Measurements from ENCODE around the gene MYH11. TPM values are rescaled to one million over a fixed set of nuclear protein-coding genes. Genes with fewer than 3 reads are reported as not detected.
A peak's percentile ranks its signal among the peaks of the same experiment; 100 is the strongest.

Gene MYH11
- total RNA-seq, 1 donor from 2014 or later = not detected

DNA sequence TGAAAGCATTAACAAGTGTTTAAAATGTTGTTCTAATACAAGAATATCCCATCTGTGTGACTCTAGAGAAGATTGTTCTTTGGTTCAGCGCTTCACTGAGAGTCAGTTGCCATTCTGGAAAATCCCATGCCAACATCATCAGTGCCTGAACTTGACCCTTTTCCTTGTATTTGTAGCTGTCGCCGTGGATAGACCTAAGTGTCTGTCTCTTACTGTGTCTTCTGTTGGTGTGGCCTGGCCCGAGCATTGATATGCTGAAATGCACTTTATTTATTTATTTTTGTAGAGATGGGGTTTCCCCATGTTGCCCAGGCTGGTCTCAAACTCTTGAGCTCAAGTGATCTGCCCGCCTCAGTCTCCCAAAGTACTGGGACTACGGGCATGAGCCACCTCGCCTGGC, 76.0 kb downstream of the MYH11 start:
- no peak for DNase-seq (ENCODE audit: low read depth)
- no peak overlapping the region for H3K4me3 ChIP-seq (ENCODE audit: low read depth, low read length)
- TF ChIP-seq, protein P1, sequence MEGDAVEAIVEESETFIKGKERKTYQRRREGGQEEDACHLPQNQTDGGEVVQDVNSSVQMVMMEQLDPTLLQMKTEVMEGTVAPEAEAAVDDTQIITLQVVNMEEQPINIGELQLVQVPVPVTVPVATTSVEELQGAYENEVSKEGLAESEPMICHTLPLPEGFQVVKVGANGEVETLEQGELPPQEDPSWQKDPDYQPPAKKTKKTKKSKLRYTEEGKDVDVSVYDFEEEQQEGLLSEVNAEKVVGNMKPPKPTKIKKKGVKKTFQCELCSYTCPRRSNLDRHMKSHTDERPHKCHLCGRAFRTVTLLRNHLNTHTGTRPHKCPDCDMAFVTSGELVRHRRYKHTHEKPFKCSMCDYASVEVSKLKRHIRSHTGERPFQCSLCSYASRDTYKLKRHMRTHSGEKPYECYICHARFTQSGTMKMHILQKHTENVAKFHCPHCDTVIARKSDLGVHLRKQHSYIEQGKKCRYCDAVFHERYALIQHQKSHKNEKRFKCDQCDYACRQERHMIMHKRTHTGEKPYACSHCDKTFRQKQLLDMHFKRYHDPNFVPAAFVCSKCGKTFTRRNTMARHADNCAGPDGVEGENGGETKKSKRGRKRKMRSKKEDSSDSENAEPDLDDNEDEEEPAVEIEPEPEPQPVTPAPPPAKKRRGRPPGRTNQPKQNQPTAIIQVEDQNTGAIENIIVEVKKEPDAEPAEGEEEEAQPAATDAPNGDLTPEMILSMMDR (conservative IDR thresholded peaks at IDR 0.05; ENCODE audit: low read depth, low read length) = no peak

DNA sequence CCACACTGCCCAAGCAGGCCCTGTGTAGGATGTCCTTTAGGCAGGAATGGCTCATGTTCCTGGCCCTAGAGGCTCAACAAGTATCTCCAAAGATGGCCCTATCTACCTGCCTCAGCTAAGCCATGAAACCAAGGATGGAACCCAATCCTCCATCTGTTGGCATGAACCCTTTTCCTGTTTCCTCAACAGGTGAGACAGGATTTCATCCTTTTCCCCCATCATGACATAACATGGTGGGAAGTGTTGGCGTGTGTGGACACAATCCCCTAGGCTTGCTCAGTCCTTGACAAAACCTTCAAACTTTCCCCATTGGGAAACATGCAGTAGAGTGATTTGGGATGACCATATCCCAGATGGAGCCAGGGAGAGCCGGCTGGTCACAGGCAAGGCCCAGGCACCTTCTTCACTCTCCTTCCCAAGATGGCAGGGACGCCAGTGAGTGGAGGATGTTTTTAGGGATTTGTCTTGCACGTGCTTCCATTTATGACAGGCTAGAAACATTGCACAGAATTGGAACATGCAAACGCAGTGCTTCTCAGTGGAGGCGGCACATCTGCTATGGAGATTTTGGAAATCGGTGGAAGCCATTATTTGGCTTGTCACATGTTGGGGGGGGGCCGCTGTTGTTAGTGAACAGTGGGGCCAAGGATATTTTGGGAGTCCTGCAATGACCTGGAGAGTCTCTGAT, 77.0 kb downstream of the MYH11 start:
- DNase-seq (ENCODE audit: low read depth) = no peak
- TF ChIP-seq, protein P1 (conservative IDR thresholded peaks at IDR 0.05; ENCODE audit: low read depth, low read length) = no peak
- no peak overlapping the region for H3K4me3 ChIP-seq (ENCODE audit: low read depth, low read length)

DNA sequence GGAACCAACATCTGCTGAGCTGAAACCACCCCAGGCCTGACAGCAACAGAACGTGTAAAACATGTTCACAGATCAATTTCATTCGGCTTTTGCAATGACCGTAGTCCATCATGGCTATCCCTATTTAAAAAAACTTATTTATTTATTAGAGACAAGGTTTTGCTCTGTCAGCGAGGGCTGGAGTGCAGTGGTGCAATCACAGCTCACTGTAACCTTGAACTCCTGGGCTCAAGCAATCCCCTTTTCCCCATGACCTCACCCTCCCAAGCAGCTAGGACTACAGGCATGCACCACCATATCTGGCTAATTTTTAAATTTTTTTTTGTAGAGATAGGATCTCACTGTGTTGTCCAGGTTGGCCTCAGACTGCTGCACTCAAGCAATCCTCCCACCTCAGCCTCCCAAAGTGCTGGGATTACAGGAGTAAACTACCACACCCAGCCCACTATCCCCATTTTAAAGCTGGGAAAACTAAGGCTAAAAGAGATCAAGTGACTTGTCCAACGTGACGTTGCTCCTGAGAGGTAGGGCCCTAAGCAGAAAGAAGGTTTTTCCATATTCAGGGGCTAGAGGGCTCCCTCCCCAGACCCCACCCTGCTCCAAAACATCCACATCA, 77.7 kb downstream of the MYH11 start:
- TF ChIP-seq, protein P1 (conservative IDR thresholded peaks at IDR 0.05; ENCODE audit: low read depth, low read length) = no peak
- no peak overlapping the region for H3K4me3 ChIP-seq (ENCODE audit: low read depth, low read length)
- no peak for DNase-seq (ENCODE audit: low read depth)

DNA sequence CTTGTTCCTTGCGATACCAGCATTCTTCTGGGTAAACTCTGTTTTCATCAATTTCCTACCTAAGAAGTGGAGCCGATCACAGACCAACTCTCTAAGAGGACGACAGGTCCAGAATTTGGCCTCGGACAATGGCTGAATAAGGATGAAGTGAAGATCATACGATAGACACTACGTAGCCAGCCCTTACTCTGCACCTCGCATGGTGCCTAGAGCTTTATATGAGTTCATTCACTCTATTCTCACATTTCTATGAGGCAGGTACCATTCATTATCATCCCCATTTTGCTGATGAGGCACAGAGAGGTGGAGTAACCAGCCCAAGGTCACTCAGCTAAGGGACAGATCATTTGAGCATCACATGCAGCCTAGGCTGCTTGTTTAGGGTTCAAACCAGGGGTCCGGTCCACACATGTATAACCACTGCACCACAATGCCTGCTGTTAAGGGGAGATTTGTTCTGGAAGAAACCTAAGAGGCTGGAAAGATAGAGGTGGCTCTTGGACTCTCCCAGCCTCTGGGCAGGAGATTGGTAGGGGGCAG, 78.6 kb downstream of the MYH11 start:
- H3K4me3 ChIP-seq (ENCODE audit: low read depth, low read length) = no peak overlapping the region
- TF ChIP-seq, protein P1 (conservative IDR thresholded peaks at IDR 0.05; ENCODE audit: low read depth, low read length) = no peak
- DNase-seq (ENCODE audit: low read depth) = no peak

DNA sequence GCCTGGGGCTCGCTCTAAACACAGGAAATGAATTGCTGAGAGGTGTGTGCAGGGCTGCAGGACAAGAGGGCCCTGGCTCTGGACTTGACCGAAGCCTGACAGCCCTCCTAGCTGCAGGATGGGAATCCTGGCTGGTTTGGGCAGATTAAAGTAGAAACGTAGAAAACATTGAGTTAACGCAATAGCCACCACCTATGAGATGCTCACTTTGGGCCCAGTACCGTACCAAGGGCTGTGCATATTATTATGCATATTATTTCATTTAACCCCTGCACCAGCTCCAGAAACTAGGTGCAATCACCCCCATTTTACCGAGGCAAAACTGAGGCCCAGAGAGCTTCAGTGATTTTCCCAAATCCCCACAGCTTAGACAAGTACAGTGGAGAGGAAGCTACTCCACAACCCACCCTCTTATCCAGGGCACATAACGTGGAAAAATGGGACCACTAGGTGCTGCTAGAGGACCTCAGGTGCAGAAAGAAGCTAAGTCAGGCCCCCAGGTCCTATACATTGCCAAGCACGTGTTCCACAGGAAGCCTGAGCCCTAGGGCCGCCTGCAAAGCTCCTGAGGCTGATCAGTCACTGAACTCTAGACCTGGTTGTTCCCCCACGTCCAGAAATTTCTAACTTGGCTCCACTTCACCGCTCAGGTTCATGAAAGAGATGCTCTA, 79.2 kb downstream of the MYH11 start:
- TF ChIP-seq, protein P1 (conservative IDR thresholded peaks at IDR 0.05; ENCODE audit: low read depth, low read length) = peak; percentile 63
- no peak for DNase-seq (ENCODE audit: low read depth)
- no peak overlapping the region for H3K4me3 ChIP-seq (ENCODE audit: low read depth, low read length)

DNA sequence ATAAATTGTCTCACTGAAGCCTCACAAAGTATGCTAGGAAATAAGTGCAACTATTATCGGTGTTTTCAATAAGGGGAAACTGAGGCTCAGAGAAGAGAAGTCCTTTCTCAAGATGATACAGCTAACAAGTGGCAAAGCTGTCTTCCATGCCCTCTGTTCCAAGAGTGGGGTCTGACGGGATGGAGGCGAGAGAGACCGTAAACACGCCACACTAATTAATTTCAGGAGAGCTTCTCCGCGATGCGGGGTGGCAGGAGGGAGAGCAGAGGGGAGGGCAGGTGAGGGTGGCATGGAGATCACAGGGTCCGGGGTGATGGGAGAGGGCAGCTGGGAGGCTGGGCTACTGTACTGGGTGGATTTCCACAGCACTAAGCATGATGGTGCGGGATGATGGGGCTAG, 80.3 kb downstream of the MYH11 start:
- TF ChIP-seq, protein P1 (conservative IDR thresholded peaks at IDR 0.05; ENCODE audit: low read depth, low read length) = no peak
- DNase-seq (ENCODE audit: low read depth) = no peak

More for the DNA sequence above, 80.3 kb downstream of the MYH11 start:
- no peak overlapping the region for H3K4me3 ChIP-seq (ENCODE audit: low read depth, low read length)

Measured in epithelial cell of proximal tubule (primary cell).